Islet of Langerhans (tissue), 1 donor: ENCODE results near the gene PABPN1.

Experiments used
- FAIRE-seq: peaks from one replicate; lab custom pipeline; 2011; peaks lifted over from hg19 to GRCh38; lab: Jason Lieb, UNC

Gene PABPN1

GRCh38 chr14:23358553-23359166, 37.4 kb downstream of the PABPN1 start:
- FAIRE-seq = no peak

- FAIRE-seq = no peak
Observed at GRCh38 chr14:23359167-23359626, 37.9 kb downstream of the PABPN1 start.

GRCh38 chr14:23359722-23360447, 38.6 kb downstream of the PABPN1 start:
- FAIRE-seq = no peak

- no peak for FAIRE-seq
Observed at GRCh38 chr14:23360496-23360895, 39.2 kb downstream of the PABPN1 start.

GRCh38 chr14:23361320-23361719, 40.1 kb downstream of the PABPN1 start:
- FAIRE-seq = no peak

- FAIRE-seq = no peak
Observed at GRCh38 chr14:23361763-23362162, 40.5 kb downstream of the PABPN1 start.

GRCh38 chr14:23362200-23362599, 40.9 kb downstream of the PABPN1 start:
- FAIRE-seq = no peak

- no peak for FAIRE-seq
Observed at GRCh38 chr14:23364164-23365035, 43.1 kb downstream of the PABPN1 start.

GRCh38 chr14:23365036-23365731, 43.9 kb downstream of the PABPN1 start, which contains the start of gene EFS:
Gene EFS (minus strand): TSS chr14:23365172. CDS start chr14:23365025, 147 bp downstream.
- no peak for FAIRE-seq

- no peak for FAIRE-seq
Observed at GRCh38 chr14:23365732-23366425, 44.6 kb downstream of the PABPN1 start.

GRCh38 chr14:23366426-23366921, 45.2 kb downstream of the PABPN1 start:
- FAIRE-seq = no peak

GRCh38 chr14:23370221-23370620, 49.0 kb downstream of the PABPN1 start:
- FAIRE-seq = no peak

GRCh38 chr14:23371865-23372264, 50.6 kb downstream of the PABPN1 start:
- FAIRE-seq = no peak

GRCh38 chr14:23372509-23372908, 51.3 kb downstream of the PABPN1 start, which contains the start of gene IL25:
Gene IL25 (plus strand): TSS chr14:23372809.
- FAIRE-seq = no peak

GRCh38 chr14:23373041-23373440, 51.8 kb downstream of the PABPN1 start:
- FAIRE-seq = no peak
